GM21528 (cell line): ENCODE results near the gene WDR7.

ENCODE experiments used
- ATAC-seq: cut with Tn5 transposase; IDR thresholded peaks from one replicate; pipeline ENCODE4 v1.9.1; 2021; ENCODE audit warnings: mild to moderate bottlenecking, moderate library complexity; ENCODE audit not compliant: unreplicated experiment, low FRiP score

The WDR7 gene

GRCh38 chr18:56927786-56928185 lies 276.6 kb downstream of the WDR7 start:
- no peak for ATAC-seq

GRCh38 chr18:56929886-56930285 lies 278.7 kb downstream of the WDR7 start:
- no peak for ATAC-seq

- no peak for ATAC-seq
These were observed 282.3 kb downstream of the WDR7 start for GRCh38 chr18:56933472-56933871.

- no peak for ATAC-seq
These were observed 283.0 kb downstream of the WDR7 start for GRCh38 chr18:56934131-56934530.

GRCh38 chr18:56934906-56935305 lies 283.7 kb downstream of the WDR7 start:
- no peak for ATAC-seq

- no peak for ATAC-seq
These were observed 284.4 kb downstream of the WDR7 start for GRCh38 chr18:56935434-56936040.

- ATAC-seq, result no peak
These were observed 285.3 kb downstream of the WDR7 start for GRCh38 chr18:56936457-56936856.

- ATAC-seq, result no peak
These were observed 286.8 kb downstream of the WDR7 start for GRCh38 chr18:56937874-56938430.

- ATAC-seq, result no peak
These were observed 294.3 kb downstream of the WDR7 start for GRCh38 chr18:56945171-56946083.

- ATAC-seq, result no peak
These were observed 296.1 kb downstream of the WDR7 start for GRCh38 chr18:56947236-56947635.

GRCh38 chr18:56952026-56952425 lies 300.9 kb downstream of the WDR7 start:
- ATAC-seq, result no peak

- no peak for ATAC-seq
These were observed 302.5 kb downstream of the WDR7 start for GRCh38 chr18:56953428-56954198.

- ATAC-seq, result no peak
These were observed 304.3 kb downstream of the WDR7 start for GRCh38 chr18:56955490-56955889.

GRCh38 chr18:56959120-56959519 lies 308.0 kb downstream of the WDR7 start:
- no peak for ATAC-seq

- no peak for ATAC-seq
These were observed 311.2 kb downstream of the WDR7 start for GRCh38 chr18:56962322-56962721.

- no peak for ATAC-seq
These were observed 315.9 kb downstream of the WDR7 start for GRCh38 chr18:56967035-56967434.

GRCh38 chr18:56973487-56973886 lies 322.3 kb downstream of the WDR7 start:
- no peak for ATAC-seq

GRCh38 chr18:56974141-56974540 lies 323.0 kb downstream of the WDR7 start:
- ATAC-seq, result no peak

- no peak for ATAC-seq
These were observed 324.1 kb downstream of the WDR7 start for GRCh38 chr18:56975276-56975675.

GRCh38 chr18:56977309-56977708 lies 326.1 kb downstream of the WDR7 start:
- no peak for ATAC-seq

- no peak for ATAC-seq
These were observed 326.6 kb downstream of the WDR7 start for GRCh38 chr18:56977771-56978170.
